ENCODE measurements around the gene KDM6A.
"Not testable (repeated sequence)": the region's sequence is repeated elsewhere in the genome, so short reads cannot be mapped to it uniquely, and the experiment has no call there.

The KDM6A gene

DNA sequence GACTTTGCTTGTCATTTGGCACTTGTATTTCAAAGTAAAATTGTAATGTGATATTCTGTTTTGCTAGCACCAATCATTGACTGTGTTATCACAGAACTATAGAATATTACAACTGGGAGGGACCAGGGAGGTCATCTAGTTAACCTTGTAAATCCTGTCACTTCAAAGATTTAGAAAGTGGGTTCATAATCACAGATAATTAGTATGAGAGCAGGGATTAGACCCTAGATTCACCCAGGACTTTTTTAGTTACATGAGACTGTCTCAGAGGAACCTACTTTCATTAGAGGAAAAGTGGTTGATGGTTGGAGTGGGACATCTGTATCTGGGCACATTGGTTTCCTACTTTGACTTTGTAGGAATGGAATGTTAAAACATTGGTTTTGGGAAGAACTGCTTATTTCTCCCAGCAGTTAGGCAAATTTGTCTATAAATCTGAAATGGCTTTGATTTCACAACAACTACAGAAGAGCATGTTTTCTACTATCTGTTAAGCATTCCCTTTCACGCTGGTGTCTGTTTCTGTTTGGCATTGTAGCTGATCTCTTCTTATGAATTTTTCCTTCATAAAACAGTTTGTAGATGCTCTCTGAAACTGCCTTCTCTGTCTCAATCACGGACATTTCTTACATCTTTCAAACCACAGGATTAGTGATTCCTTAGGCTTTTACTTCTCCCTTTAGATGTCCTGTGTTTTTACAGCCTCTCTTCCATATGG is 183.6 kb downstream of the KDM6A start:
- ATAC-seq, result no peak
- TF ChIP-seq OSR1 (CRISPR knock-in tag; IDR thresholded peaks at IDR 0.05), result no peak
- TF ChIP-seq ESRRG (CRISPR knock-in tag; IDR thresholded peaks at IDR 0.05), result no peak

DNA sequence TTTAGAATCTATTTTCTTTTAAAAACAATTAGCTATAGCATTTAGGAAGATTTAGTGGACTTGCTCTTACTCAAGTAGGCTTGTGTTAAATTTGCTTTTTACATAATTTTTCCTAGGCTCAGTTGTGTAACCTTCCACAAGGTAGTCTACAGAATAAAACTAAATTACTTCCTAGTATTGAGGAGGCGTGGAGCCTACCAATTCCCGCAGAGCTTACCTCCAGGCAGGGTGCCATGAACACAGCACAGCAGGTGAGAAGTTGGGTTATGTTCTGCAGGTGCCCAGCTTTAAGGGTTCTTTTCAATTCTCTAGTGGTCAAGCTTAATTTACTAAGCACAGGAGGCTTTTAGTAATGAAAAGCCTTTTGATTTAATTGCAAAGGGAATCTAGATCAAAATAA is 186.9 kb downstream of the KDM6A start:
- not testable (repeated sequence) for ATAC-seq

DNA sequence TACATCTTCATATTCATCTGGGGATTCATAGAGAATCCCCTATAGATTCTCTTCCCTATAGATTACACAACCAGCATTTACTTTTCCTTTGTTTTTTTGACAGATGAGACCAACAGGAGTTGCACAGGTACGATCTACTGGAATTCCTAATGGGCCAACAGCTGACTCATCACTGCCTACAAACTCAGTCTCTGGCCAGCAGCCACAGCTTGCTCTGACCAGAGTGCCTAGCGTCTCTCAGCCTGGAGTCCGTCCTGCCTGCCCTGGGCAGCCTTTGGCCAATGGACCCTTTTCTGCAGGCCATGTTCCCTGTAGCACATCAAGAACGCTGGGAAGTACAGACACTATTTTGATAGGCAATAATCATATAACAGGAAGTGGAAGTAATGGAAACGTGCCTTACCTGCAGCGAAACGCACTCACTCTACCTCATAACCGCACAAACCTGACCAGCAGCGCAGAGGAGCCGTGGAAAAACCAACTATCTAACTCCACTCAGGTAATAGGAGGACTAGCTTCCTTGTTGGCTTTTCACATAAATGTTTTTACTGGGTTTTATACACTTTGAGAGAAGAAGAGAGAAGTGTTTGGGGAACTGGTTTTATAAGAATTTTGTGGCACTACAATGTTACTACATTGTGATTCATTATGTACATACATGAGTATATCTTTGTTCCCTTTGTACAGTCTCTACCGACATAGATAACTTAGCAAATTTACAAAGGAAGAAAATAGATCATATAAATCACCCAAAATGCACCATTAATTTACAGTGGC is 190.5 kb downstream of the KDM6A start:
- no peak for TF ChIP-seq PPARA (CRISPR knock-in tag; IDR thresholded peaks at IDR 0.05; ENCODE audit: borderline replicate concordance)
- TF ChIP-seq ARNTL (CRISPR knock-in tag; IDR thresholded peaks at IDR 0.05; ENCODE audit: borderline replicate concordance, low read depth), result no peak
- no peak for TF ChIP-seq ZC3H10 (CRISPR knock-in tag; IDR thresholded peaks at IDR 0.05)
- no peak for ATAC-seq

DNA sequence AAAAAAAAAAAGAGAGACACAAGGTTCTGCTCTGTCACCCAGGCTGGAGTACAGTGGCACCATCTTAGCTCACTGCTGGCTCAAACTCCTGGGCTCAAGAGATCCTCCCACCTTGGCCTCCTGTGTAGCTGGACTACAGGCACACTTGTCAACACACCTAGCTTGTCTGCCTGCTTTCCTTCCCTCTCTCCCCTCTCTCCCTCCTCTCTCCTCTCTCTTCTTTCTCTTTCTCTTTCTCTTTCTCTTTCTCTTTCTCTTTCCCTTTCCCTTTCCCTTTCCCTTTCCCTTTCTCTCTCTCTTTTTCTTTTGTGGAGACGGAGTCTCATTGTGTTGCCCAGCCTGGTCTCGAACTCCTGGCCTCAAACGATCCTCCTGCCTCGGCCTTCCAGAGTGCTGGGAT is 195.6 kb downstream of the KDM6A start:
- no peak for ATAC-seq
- no peak for TF ChIP-seq ZNF8 (CRISPR knock-in tag; IDR thresholded peaks at IDR 0.05)
- TF ChIP-seq, protein P1, sequence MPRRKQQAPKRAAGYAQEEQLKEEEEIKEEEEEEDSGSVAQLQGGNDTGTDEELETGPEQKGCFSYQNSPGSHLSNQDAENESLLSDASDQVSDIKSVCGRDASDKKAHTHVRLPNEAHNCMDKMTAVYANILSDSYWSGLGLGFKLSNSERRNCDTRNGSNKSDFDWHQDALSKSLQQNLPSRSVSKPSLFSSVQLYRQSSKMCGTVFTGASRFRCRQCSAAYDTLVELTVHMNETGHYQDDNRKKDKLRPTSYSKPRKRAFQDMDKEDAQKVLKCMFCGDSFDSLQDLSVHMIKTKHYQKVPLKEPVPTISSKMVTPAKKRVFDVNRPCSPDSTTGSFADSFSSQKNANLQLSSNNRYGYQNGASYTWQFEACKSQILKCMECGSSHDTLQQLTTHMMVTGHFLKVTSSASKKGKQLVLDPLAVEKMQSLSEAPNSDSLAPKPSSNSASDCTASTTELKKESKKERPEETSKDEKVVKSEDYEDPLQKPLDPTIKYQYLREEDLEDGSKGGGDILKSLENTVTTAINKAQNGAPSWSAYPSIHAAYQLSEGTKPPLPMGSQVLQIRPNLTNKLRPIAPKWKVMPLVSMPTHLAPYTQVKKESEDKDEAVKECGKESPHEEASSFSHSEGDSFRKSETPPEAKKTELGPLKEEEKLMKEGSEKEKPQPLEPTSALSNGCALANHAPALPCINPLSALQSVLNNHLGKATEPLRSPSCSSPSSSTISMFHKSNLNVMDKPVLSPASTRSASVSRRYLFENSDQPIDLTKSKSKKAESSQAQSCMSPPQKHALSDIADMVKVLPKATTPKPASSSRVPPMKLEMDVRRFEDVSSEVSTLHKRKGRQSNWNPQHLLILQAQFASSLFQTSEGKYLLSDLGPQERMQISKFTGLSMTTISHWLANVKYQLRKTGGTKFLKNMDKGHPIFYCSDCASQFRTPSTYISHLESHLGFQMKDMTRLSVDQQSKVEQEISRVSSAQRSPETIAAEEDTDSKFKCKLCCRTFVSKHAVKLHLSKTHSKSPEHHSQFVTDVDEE (CRISPR knock-in tag; IDR thresholded peaks at IDR 0.05), result no peak
- TF ChIP-seq, protein P2, sequence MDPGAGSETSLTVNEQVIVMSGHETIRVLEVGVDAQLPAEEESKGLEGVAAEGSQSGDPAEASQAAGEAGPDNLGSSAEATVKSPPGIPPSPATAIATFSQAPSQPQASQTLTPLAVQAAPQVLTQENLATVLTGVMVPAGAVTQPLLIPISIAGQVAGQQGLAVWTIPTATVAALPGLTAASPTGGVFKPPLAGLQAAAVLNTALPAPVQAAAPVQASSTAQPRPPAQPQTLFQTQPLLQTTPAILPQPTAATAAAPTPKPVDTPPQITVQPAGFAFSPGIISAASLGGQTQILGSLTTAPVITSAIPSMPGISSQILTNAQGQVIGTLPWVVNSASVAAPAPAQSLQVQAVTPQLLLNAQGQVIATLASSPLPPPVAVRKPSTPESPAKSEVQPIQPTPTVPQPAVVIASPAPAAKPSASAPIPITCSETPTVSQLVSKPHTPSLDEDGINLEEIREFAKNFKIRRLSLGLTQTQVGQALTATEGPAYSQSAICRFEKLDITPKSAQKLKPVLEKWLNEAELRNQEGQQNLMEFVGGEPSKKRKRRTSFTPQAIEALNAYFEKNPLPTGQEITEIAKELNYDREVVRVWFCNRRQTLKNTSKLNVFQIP (CRISPR knock-in tag; IDR thresholded peaks at IDR 0.05; ENCODE audit: borderline replicate concordance, low read depth), result no peak
- TF ChIP-seq, protein P3, sequence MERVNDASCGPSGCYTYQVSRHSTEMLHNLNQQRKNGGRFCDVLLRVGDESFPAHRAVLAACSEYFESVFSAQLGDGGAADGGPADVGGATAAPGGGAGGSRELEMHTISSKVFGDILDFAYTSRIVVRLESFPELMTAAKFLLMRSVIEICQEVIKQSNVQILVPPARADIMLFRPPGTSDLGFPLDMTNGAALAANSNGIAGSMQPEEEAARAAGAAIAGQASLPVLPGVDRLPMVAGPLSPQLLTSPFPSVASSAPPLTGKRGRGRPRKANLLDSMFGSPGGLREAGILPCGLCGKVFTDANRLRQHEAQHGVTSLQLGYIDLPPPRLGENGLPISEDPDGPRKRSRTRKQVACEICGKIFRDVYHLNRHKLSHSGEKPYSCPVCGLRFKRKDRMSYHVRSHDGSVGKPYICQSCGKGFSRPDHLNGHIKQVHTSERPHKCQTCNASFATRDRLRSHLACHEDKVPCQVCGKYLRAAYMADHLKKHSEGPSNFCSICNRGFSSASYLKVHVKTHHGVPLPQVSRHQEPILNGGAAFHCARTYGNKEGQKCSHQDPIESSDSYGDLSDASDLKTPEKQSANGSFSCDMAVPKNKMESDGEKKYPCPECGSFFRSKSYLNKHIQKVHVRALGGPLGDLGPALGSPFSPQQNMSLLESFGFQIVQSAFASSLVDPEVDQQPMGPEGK (CRISPR knock-in tag; IDR thresholded peaks at IDR 0.05; ENCODE audit: borderline replicate concordance), result no peak
- no peak for TF ChIP-seq BACH2 (CRISPR knock-in tag; IDR thresholded peaks at IDR 0.05; ENCODE audit: borderline replicate concordance)
- TF ChIP-seq ZC3H10 (CRISPR knock-in tag; IDR thresholded peaks at IDR 0.05), result no peak
- TF ChIP-seq ZFP30 (CRISPR knock-in tag; IDR thresholded peaks at IDR 0.05), result no peak
- no peak for TF ChIP-seq ZNF565 (CRISPR knock-in tag; conservative IDR thresholded peaks at IDR 0.05; ENCODE audit: low read depth)
- no peak for TF ChIP-seq ZFP3 (CRISPR knock-in tag; IDR thresholded peaks at IDR 0.05)
- TF ChIP-seq ARNTL (CRISPR knock-in tag; IDR thresholded peaks at IDR 0.05; ENCODE audit: borderline replicate concordance, low read depth), result no peak
- no peak for TF ChIP-seq GLIS3 (CRISPR knock-in tag; IDR thresholded peaks at IDR 0.05)

DNA sequence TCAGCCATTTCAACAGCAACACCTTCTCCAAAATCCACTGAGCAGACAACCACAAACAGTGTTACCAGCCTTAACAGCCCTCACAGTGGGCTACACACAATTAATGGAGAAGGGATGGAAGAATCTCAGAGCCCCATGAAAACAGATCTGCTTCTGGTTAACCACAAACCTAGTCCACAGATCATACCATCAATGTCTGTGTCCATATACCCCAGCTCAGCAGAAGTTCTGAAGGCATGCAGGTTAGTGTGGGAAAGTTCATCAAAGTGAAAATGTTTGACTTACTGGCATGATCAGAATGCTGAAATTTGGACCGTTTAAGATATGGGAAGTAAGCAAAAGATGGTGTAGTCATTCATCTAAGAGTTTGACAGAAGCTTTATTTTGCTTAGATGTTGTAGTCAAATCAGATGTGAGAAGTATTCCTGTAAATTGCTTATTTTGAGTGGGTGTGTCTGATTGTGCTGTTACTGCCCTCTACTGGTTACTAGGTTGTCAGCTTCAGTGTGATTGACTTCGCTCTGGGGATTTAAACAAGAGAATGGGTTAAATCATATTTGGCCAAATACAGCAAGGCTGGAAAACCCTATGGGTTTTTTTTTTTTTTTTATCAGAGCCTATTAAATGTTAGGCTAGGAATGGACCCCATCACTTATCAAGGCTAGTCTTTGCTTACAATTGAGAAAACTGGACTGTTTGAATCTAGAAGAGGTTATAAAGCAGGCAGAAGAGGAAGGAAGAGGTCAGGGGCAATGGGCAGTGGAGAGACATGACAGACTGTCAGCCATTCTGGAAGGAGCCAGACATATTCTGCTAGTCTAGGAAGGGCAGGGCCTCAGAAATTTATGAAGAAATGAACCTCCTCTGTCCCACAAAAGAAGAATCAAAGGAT is 197.4 kb downstream of the KDM6A start:
- peak; percentile 79 for ATAC-seq
- TF ChIP-seq ZNF565 (CRISPR knock-in tag; conservative IDR thresholded peaks at IDR 0.05; ENCODE audit: low read depth) (no peak), SNAI2 (CRISPR knock-in tag; IDR thresholded peaks at IDR 0.05) (no peak), TCF4 (CRISPR knock-in tag; IDR thresholded peaks at IDR 0.05; ENCODE audit: borderline replicate concordance) (no peak), ARNTL (CRISPR knock-in tag; IDR thresholded peaks at IDR 0.05; ENCODE audit: borderline replicate concordance, low read depth) (no peak), ESRRG (CRISPR knock-in tag; IDR thresholded peaks at IDR 0.05) (no peak), BACH2 (CRISPR knock-in tag; IDR thresholded peaks at IDR 0.05; ENCODE audit: borderline replicate concordance) (no peak), ZNF70 (CRISPR knock-in tag; IDR thresholded peaks at IDR 0.05) (no peak)
- TF ChIP-seq, protein P1 (CRISPR knock-in tag; IDR thresholded peaks at IDR 0.05), result no peak

DNA sequence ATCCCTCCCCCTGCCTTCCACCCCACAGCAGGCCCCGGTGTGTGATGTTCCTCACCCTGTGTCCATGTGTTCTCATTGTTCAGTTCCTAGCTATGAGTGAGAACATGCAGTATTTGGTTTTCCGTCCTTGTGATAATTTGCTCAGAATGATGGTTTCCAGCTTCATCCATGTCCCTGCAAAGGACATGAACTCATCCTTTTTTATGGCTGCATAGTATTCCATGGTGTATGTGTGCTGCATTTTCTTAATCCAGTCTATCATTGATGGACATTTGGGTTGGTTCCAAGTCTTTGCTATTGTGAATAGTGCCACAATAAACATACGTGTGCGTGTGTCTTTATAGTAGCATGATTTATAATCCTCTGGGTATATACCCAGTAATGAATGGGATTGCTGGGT is 200.0 kb downstream of the KDM6A start:
- ATAC-seq, result not testable (repeated sequence)

Data from SK-N-SH treated with all-trans-retinoic acid at 6 μM for 48 hours (cell line).